Stimulated activated CD8-positive, alpha-beta memory T cell treated with anti-CD3 and anti-CD28 coated beads, Interleukin-12 subunit alpha, Interleukin-12 subunit beta, amount 100 ng/mL, for 4 hours (primary cell): ENCODE results near the gene EGFL7.

Experiments
- DNase-seq: peaks from one replicate; pipeline ENCODE4 v3.0.0-alpha.2; 2020; ENCODE audit warnings: low read depth

EGFL7 gene

GRCh38 chr9:136662656-136663581 lies at the start of gene EGFL7:
Gene EGFL7 (plus strand): TSS chr9:136662916. CDS start chr9:136668283, 5,367 bp downstream.
- no peak for DNase-seq

GRCh38 chr9:136613824-136614371 lies 48.8 kb upstream of the EGFL7 start:
- DNase-seq: no peak

- no peak for DNase-seq
Observed at GRCh38 chr9:136614372-136614922, 48.3 kb upstream of the EGFL7 start.

- DNase-seq: no peak
Observed at GRCh38 chr9:136614967-136615623, 47.6 kb upstream of the EGFL7 start.

GRCh38 chr9:136615631-136616306 lies 46.9 kb upstream of the EGFL7 start:
- no peak for DNase-seq

GRCh38 chr9:136616307-136616635 lies 46.4 kb upstream of the EGFL7 start:
- DNase-seq: no peak

GRCh38 chr9:136616948-136617695 lies 45.6 kb upstream of the EGFL7 start:
- DNase-seq: no peak

- DNase-seq: no peak
Observed at GRCh38 chr9:136617746-136618579, 44.8 kb upstream of the EGFL7 start.

GRCh38 chr9:136618580-136619547 lies 43.9 kb upstream of the EGFL7 start:
- DNase-seq: no peak

- DNase-seq: no peak
Observed at GRCh38 chr9:136619742-136620440, 42.8 kb upstream of the EGFL7 start.

- DNase-seq: no peak
Observed at GRCh38 chr9:136620441-136621018, 42.2 kb upstream of the EGFL7 start.

- DNase-seq: no peak
Observed at GRCh38 chr9:136621019-136621733, 41.5 kb upstream of the EGFL7 start.

GRCh38 chr9:136621734-136622093 lies 41.0 kb upstream of the EGFL7 start:
- DNase-seq: no peak

- no peak for DNase-seq
Observed at GRCh38 chr9:136622538-136622948, 40.2 kb upstream of the EGFL7 start.

- no peak for DNase-seq
Observed at GRCh38 chr9:136623016-136623841, 39.5 kb upstream of the EGFL7 start.

GRCh38 chr9:136623842-136624183 lies 38.9 kb upstream of the EGFL7 start:
- DNase-seq: no peak
